Osteoblast (primary cell): ENCODE results near the gene CABP5. TPM values are rescaled to one million over a fixed set of nuclear protein-coding genes. Genes with fewer than 3 reads are reported as not detected.

ENCODE experiments used
- DNase-seq: peaks from one replicate; pipeline ENCODE4 v3.0.0; 2011; ENCODE audit warnings: low spot score, mixed read lengths; ENCODE audit not compliant: insufficient read length; ENCODE audit errors: missing footprints
- H2AFZ ChIP-seq: 2 replicates; pipeline ENCODE4 v1.6.0; 2011; ENCODE audit warnings: mild to moderate bottlenecking, low read length
- H3K27ac ChIP-seq: 2 replicates; pipeline ENCODE4 v1.5.1; 2011; ENCODE audit warnings: mild to moderate bottlenecking, low read depth, low read length, moderate library complexity
- H3K27me3 ChIP-seq: 2 replicates; pipeline ENCODE4 v1.6.0; 2012; ENCODE audit warnings: mild to moderate bottlenecking, control low read depth, inconsistent platforms, low read length, moderate library complexity; ENCODE audit not compliant: insufficient read depth
- H3K36me3 ChIP-seq: 2 replicates; pipeline ENCODE4 v1.5.1; 2011; ENCODE audit warnings: mild to moderate bottlenecking, low read length, control low read depth, moderate library complexity; ENCODE audit not compliant: insufficient read depth
- H3K4me1 ChIP-seq: 2 replicates; pipeline ENCODE4 v1.5.1; 2011; ENCODE audit warnings: mild to moderate bottlenecking, low read length, control low read depth, moderate library complexity; ENCODE audit not compliant: insufficient read depth
- H3K4me2 ChIP-seq: 2 replicates; pipeline ENCODE4 v1.6.0; 2011; ENCODE audit warnings: mild to moderate bottlenecking, low read length; ENCODE audit not compliant: insufficient read depth
- H3K4me3 ChIP-seq: fragments of 200-600 bp; sonication (generic); 3 replicates; pipeline ENCODE4 v1.5.1; 2012; ENCODE audit warnings: mild to moderate bottlenecking, low read length, inconsistent platforms; ENCODE audit not compliant: insufficient read depth
- H3K79me2 ChIP-seq: 2 replicates; pipeline ENCODE4 v1.6.0; 2012; ENCODE audit warnings: mild to moderate bottlenecking, low read length, control low read depth, inconsistent platforms; ENCODE audit not compliant: insufficient read depth
- H3K9me3 ChIP-seq: 2 replicates; pipeline ENCODE4 v1.5.1; 2011; ENCODE audit warnings: low read depth, low read length, control low read depth
- H4K20me1 ChIP-seq: 2 replicates; pipeline ENCODE4 v1.6.0; 2012; ENCODE audit warnings: mild to moderate bottlenecking, low read length, control low read depth; ENCODE audit not compliant: insufficient read depth
- total RNA-seq: library from RNA; depleted of rRNA; stranded (reverse); fragments of >200 nt; gene quantifications from 2 replicates; pipeline ENCODE4 v1.2.3, GENCODE V29; 2012
- TF ChIP-seq, protein P1 (sequence below): IDR thresholded peaks from 2 replicates; pipeline ENCODE4 v1.5.1; 2011; ENCODE audit warnings: mild to moderate bottlenecking, low read depth, low read length, moderate library complexity; ENCODE audit errors: extremely low read depth

The CABP5 gene
- total RNA-seq, 1 donor, result not detected

DNA sequence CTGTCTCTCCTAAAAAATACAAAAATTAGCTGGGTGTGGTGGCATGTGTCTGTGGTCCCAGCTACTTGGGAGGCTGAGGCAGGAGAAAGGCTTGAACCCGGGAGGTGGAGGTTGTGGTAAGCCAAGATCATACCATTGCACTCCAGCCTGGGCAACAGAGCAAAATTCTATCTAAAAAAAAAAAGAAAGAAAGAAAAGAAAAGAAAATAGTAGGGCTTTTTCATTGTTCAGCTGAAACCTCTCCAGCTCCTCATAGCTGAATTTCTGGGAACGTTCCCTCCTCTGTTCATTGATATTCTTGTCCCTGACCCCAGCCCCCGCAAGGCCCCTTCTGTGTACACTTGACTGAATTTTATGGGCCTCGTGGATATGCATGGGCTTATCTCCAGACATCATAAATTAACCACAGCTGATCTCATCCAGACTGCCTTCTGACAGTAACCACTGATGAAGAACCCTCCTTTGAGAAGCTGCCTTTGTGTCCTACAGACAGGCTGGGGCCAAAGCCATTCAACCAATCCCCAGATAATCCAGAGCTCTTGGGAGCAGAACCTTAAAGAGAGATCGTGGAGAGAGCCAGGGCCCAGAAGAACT, 49.6 kb downstream of the CABP5 start, which contains the start of gene ELSPBP1:
Gene ELSPBP1 (plus strand): TSS at position 424 of the 594 bp plus-strand sequence. CDS start 14,036 bp downstream, outside the sequence.
- H3K36me3 ChIP-seq, result no peaks in the 10 kb centered on the region
- no peak within 1 kb of the TSS for H3K4me2 ChIP-seq
- no peak for DNase-seq

DNA sequence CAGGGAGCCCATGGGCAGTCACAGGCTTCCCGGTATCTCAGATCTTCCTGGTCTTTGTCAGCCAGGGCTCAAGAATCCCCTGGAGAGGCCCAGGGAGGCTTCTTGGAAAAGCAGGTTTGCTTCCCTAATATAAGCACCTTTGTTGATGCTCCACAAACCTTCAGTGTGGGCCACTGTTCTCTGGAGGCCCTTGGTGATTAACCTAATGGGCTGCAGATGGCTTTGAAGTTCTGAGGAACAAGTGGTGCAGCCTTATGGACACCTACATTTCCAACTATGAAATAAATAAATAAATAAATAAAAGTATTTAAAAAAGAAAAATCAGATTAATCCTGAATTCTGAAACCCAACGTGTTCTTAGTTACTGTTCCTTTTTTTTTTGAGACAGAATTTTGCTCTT, 51.8 kb downstream of the CABP5 start, which contains the start of gene BSPH1:
Gene BSPH1 (minus strand): TSS at position 101 of the 400 bp plus-strand sequence. CDS start 89 bp downstream, at position 12.
- Histone ChIP-seq H3K9me3 (no peaks in the 10 kb centered on the region), H4K20me1 (no peaks in the 10 kb centered on the region), H3K4me1 (no peaks in the 10 kb centered on the region), H3K4me2 (no peak within 1 kb of the TSS), H3K4me3 (no peak within 1 kb of the TSS), H3K27ac (no peak within 1 kb of the TSS), H3K27me3 (peaks cover 4% of the 10 kb centered on the region), H2AFZ (no peak within 1 kb of the TSS), H3K79me2 (no peaks in the 10 kb centered on the region), H3K36me3 (no peaks in the 10 kb centered on the region)
- TF ChIP-seq, protein P1, sequence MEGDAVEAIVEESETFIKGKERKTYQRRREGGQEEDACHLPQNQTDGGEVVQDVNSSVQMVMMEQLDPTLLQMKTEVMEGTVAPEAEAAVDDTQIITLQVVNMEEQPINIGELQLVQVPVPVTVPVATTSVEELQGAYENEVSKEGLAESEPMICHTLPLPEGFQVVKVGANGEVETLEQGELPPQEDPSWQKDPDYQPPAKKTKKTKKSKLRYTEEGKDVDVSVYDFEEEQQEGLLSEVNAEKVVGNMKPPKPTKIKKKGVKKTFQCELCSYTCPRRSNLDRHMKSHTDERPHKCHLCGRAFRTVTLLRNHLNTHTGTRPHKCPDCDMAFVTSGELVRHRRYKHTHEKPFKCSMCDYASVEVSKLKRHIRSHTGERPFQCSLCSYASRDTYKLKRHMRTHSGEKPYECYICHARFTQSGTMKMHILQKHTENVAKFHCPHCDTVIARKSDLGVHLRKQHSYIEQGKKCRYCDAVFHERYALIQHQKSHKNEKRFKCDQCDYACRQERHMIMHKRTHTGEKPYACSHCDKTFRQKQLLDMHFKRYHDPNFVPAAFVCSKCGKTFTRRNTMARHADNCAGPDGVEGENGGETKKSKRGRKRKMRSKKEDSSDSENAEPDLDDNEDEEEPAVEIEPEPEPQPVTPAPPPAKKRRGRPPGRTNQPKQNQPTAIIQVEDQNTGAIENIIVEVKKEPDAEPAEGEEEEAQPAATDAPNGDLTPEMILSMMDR, result no peak
- DNase-seq, result no peak

More for the DNA sequence above, 49.6 kb downstream of the CABP5 start, which contains the start of gene ELSPBP1:
- H4K20me1 ChIP-seq, result no peaks in the 10 kb centered on the region
- H3K9me3 ChIP-seq, result no peaks in the 10 kb centered on the region
- peaks cover 4% of the 10 kb centered on the region for H3K27me3 ChIP-seq
- H2AFZ ChIP-seq, result no peak within 1 kb of the TSS
- TF ChIP-seq, protein P1, result no peak
- H3K4me1 ChIP-seq, result no peaks in the 10 kb centered on the region
- no peak within 1 kb of the TSS for H3K27ac ChIP-seq
- H3K79me2 ChIP-seq, result no peaks in the 10 kb centered on the region
- no peak within 1 kb of the TSS for H3K4me3 ChIP-seq

DNA sequence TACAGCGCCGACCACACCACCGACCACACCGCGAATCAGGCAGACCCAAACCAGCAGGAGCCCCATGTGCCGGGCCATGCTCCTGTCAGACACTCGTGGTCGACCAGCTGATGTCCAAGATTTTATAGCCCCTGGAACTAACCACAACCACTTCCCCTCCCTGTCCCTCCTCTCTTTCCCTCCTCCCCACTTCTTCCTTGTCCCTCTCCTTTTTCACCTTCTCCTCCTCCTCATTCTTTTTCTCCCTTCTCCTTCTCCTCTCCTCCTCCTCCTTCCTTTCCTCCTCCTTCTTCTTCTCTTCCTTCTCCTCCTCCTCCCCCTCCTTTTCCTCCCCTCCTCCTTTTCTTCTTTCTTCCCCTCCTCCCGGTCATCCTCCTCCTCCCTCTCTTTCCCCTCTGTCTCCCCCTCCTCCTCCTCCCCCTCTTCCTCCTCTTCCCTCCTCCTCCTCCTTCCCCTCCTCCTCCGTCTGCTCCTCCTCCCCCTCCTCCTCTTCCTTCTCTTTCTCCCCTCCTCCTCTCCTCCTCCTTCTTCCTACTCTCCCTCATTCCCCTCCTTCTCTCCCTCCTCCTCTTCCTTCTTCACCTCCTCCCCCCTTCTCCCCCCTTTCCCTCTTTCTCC, 52.6 kb downstream of the CABP5 start:
- Histone ChIP-seq H2AFZ (no peak overlapping the region), H4K20me1 (no peaks in the 10 kb centered on the region), H3K79me2 (no peaks in the 10 kb centered on the region), H3K9me3 (no peaks in the 10 kb centered on the region), H3K27ac (no peak overlapping the region), H3K36me3 (no peaks in the 10 kb centered on the region), H3K4me2 (no peak overlapping the region), H3K4me1 (no peaks in the 10 kb centered on the region), H3K27me3 (peaks cover 4% of the 10 kb centered on the region), H3K4me3 (no peak overlapping the region)
- TF ChIP-seq, protein P1, result no peak
- no peak for DNase-seq

Other genes starting within 250 kb of the CABP5 start
- not detected in 2 replicates for gene TPRX1, start 239.5 kb downstream of the CABP5 start, total RNA-seq
- not detected in 2 replicates for gene CRX, start 222.1 kb downstream of the CABP5 start, total RNA-seq
- not detected in 2 replicates for gene TPRX2, start 184.8 kb downstream of the CABP5 start, total RNA-seq
- not detected in 2 replicates for gene SULT2A1, start 157.8 kb downstream of the CABP5 start, total RNA-seq
- gene BSPH1, start 51.9 kb downstream of the CABP5 start, total RNA-seq, result not detected in 2 replicates
- not detected in 2 replicates for gene ELSPBP1, start 49.4 kb downstream of the CABP5 start, total RNA-seq
- gene PLA2G4C, start 66.7 kb upstream of the CABP5 start, total RNA-seq, result 3.2 and 4.3 TPM in 2 replicates
- 10.0 and 11.9 TPM in 2 replicates for gene LIG1, start 126.3 kb upstream of the CABP5 start, total RNA-seq
- gene ZSWIM9, start 126.6 kb upstream of the CABP5 start, total RNA-seq, result 1.5 and 2.2 TPM in 2 replicates
- gene CARD8, start 211.8 kb upstream of the CABP5 start, total RNA-seq, result 17.4 and 18.0 TPM in 2 replicates
- under 0.01 and 0.29 TPM in 2 replicates for gene ZNF114, start 226.0 kb upstream of the CABP5 start, total RNA-seq